Stimulated activated CD4-positive, alpha-beta T cell treated with anti-CD3 and anti-CD28 coated beads, TNF-alpha, amount 100 ng/mL, for 24 hours (primary cell): ENCODE results near the gene POU2F1.

Experiments used
- DNase-seq, 3 experiments: peaks; one replicate each; pipeline ENCODE4 v3.0.0-alpha.2; 2020; ENCODE audit warnings: low read depth in 3 of 3

POU2F1 gene

GRCh38 chr1:167220537-167221125, at the start of gene POU2F1:
TSS of gene POU2F1 (plus strand) at chr1:167220886. CDS start at chr1:167220898, 12 bp downstream.
- DNase-seq, result peak; percentile 95 to 97 (median 97)

GRCh38 chr1:167171286-167171929, 49.3 kb upstream of the POU2F1 start:
- no peak for DNase-seq

GRCh38 chr1:167173516-167174184, 47.0 kb upstream of the POU2F1 start:
- no peak for DNase-seq

GRCh38 chr1:167175901-167176300, 44.8 kb upstream of the POU2F1 start:
- DNase-seq, result no peak

- DNase-seq, result no peak
These were observed 41.9 kb upstream of the POU2F1 start for GRCh38 chr1:167178831-167179230.

GRCh38 chr1:167182571-167183320, 37.9 kb upstream of the POU2F1 start:
- DNase-seq, result no peak

- DNase-seq, result no peak
These were observed 36.6 kb upstream of the POU2F1 start for GRCh38 chr1:167184081-167184480.

- no peak for DNase-seq
These were observed 35.6 kb upstream of the POU2F1 start for GRCh38 chr1:167185062-167185461.

- DNase-seq, result no peak
These were observed 34.6 kb upstream of the POU2F1 start for GRCh38 chr1:167185974-167186657.

GRCh38 chr1:167186771-167187170, 33.9 kb upstream of the POU2F1 start:
- no peak for DNase-seq

- DNase-seq, result no peak
These were observed 29.9 kb upstream of the POU2F1 start for GRCh38 chr1:167190747-167191237.

GRCh38 chr1:167191958-167192357, 28.7 kb upstream of the POU2F1 start:
- DNase-seq, result no peak

GRCh38 chr1:167194182-167194581, 26.5 kb upstream of the POU2F1 start:
- no peak for DNase-seq

- DNase-seq, result no peak
These were observed 24.5 kb upstream of the POU2F1 start for GRCh38 chr1:167196166-167196565.

GRCh38 chr1:167197236-167197635, 23.4 kb upstream of the POU2F1 start:
- no peak for DNase-seq

- no peak for DNase-seq
These were observed 23.0 kb upstream of the POU2F1 start for GRCh38 chr1:167197692-167198091.

- no peak for DNase-seq
These were observed 22.1 kb upstream of the POU2F1 start for GRCh38 chr1:167198518-167199133.

GRCh38 chr1:167199656-167200055, 21.0 kb upstream of the POU2F1 start:
- DNase-seq, result no peak

GRCh38 chr1:167200272-167200671, 20.4 kb upstream of the POU2F1 start:
- no peak for DNase-seq

GRCh38 chr1:167200749-167201148, 19.9 kb upstream of the POU2F1 start:
- DNase-seq, result no peak

- DNase-seq, result no peak
These were observed 18.6 kb upstream of the POU2F1 start for GRCh38 chr1:167202049-167202448.
